T1000 (cell line): ENCODE results near the gene PPM1B.
"Not testable (repeated sequence)": the region's sequence is repeated elsewhere in the genome, so short reads cannot be mapped to it uniquely, and the experiment has no call there.

Experiments used
- DNase-seq: peaks from one replicate; lab custom pipeline; 2025; ENCODE audit warnings: mixed read lengths; lab: John Stamatoyannopoulos, UW

Gene PPM1B

DNA sequence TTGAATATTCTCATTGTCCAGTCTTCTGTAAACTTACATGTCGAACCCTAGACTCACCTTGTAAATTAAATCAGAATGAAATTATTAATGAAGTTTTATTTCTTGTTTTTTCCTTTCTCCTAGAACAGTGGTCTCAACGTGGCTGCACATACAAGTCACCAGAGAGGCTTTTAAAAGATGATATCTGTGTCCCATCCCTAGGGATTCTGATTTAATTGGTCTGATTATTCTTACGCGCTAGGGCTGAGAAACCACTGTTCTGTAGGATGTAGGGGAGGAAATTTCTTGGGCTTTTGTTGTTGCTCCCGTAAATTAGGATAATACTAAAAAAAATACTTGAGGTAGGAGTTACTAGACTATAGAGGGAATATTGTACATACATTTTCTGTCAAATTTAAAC, 32.1 kb downstream of the PPM1B start:
- no peak for DNase-seq

DNA sequence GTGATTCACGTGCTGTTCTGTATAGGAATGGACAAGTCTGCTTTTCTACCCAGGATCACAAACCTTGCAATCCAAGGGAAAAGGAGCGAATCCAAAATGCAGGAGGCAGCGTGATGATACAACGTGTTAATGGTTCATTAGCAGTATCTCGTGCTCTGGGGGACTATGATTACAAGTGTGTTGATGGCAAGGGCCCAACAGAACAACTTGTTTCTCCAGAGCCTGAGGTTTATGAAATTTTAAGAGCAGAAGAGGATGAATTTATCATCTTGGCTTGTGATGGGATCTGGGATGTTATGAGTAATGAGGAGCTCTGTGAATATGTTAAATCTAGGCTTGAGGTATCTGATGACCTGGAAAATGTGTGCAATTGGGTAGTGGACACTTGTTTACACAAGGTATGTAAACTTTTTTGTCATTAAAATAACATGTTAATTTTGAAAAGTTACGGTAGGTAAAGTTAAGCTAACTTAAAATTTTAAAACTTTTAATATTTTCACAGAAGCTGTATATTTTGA, 33.0 kb downstream of the PPM1B start:
- DNase-seq, result no peak

DNA sequence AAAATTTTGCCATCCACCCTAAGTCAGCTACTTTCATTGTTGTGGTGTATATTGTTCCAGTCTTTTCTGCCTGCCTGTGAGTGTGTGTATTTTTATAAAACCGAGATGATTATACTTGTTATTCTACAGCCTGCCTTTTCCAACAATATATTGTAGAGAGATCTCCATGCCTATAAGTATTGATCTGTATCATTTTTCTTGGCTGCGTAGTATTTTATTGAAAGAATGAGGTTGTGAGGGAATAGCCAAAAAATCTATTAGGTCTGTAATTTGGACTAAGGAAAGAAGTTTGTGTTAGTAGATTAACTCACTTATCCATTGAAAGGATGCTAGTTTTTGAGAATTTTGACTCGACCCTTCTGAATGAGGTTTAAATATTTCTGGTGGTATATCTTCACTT, 34.9 kb downstream of the PPM1B start:
- no peak for DNase-seq

DNA sequence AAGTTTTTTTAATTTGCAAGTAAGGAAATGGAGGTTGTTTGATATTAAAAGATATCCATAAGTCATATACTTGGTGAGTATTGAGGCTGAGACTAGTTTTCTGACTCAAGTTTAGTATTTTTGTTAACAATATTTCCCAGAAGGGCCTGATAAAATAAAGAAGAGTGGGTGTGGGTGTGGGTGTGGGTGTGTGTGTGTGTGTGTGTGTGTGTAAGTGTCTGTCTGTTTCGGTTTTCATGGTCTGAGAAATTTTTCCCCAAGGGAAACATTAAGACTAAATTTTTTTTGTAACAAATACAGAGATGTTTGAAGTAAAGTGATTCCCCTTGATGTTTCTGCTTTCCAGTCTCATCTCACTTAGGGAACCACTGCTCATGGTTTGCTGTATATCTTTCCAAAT, 36.5 kb downstream of the PPM1B start:
- DNase-seq, result no peak

DNA sequence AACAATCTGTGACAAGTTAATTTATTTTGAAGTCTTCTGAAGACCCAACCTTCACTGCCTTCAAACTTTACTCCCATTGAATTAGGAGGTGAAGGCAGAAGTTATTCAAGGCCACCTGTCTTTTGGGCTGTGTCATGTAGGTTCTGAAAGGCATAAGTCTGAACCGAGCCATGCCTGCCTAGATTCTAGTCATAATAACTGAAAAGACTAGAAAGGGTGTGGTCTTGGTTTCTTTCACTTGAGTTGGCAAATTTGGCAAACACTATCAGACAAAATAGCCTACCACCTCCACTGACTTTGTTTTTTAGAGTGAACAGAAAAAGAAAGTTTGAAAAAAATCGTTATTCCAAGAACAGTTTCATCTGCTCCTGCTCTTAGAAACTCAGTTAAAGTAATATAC, 38.4 kb downstream of the PPM1B start:
- no peak for DNase-seq

DNA sequence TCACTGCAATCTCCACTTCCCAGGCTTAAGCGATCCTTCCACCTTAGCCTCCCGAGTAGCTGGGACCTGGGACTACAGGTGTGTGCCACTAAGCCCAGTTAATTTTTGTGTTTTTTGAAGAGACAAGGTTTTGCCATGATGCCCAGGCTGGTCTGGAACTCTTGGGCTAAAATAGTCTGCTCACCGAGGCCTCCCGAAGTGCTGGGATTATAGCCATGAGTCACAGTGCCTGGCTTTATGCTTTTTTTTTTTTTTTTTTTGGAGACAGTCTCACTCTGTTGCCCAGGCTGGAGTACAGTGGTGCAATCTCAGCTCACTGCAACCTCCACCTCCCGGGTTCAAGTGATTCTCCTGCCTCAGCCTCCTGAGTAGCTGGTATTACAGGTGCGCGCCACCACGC, 39.0 kb downstream of the PPM1B start:
- DNase-seq, result not testable (repeated sequence)

DNA sequence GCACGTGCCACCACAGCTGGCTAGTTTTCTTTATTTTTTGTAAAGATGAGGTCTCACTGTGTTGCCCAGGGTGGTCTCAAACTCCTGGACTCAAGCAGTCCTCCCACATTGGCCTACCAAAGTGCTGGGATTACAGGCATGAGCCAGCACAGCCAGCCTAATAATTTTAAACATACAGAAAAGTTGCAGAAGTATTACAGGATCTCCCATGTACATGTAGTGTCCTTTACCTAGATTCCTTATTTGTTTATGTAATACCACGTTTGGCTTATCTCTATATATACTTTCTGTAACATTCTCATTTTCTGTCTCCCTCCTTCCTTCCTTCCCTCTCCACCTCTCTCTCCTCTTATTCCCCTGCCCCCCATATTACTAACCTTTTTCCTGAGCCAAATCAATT, 41.7 kb downstream of the PPM1B start:
- no peak for DNase-seq

DNA sequence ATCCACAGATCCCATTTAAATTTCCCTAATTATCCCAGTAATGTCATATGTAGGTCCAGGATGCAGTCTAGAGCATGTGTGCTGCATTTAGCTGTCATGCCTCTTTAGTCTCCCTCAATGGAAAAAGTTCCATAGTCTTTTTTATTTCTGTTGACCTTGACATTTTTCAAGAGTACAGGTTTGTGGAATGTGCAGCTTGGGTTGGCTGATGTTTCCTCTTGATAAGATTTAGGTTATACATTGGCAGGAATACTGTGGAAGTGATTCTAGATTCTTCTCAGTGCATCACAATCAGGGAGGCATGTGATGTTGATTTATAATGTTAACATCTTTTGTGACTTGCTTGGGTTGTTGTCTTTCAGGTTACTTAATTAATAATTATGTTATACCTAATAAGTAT, 42.5 kb downstream of the PPM1B start:
- DNase-seq, result no peak

DNA sequence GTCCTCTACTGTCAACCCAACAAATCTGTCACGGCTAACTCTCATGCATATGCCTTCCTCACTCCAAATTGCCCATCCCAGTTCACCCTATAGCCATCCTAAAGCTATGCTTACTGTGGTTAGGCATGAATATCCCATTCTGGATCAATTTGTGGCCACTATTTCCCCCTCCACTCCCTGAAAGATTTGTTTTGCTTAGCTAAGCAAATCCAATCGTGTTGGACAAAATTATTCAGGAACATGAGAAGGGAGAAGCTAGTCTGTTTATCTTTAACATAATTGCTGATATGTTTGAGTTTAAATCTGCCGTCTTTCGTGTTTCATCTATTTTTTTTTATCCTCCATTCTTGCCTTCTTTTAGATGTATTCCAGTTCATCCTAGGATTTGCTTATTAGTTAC, 43.6 kb downstream of the PPM1B start:
- DNase-seq, result no peak

DNA sequence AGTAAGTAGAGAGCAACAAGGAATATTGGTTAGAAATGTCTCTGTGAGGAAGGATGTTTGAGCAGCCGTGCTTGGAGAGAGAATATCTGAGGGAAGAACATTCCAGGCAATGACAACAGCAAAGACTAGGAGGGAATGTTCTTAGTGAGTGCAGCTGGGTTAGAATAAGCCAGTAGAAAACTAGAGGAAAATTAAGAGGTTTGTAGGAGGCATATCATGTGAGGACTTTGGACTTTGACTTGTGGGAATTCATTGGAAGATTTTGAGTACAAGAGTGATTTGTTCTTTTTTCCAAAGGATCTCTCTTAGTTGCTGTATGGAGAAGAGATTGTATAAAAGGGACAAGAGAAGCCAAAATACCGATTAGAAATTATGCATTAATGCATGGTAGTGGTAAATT, 47.2 kb downstream of the PPM1B start:
- DNase-seq, result no peak

DNA sequence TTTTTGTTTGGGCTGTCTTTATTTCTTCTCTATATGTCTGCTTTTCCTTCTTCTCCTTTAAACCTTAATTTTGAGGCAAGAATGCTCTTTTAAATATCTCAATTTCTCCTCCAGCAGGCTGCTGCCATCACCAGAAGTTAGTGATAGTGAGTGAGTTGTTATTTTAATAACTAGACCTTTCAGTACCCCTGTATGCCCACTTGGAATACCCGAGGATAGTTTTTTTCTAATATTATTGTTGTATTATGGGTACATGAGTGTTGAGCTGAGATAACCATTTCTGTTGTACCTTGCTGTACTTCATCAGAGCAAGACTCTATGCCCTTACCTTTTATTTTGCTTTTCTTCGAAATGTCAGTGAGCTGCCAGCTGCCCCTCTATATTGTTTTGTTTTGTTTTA, 50.1 kb downstream of the PPM1B start:
- DNase-seq, result no peak

DNA sequence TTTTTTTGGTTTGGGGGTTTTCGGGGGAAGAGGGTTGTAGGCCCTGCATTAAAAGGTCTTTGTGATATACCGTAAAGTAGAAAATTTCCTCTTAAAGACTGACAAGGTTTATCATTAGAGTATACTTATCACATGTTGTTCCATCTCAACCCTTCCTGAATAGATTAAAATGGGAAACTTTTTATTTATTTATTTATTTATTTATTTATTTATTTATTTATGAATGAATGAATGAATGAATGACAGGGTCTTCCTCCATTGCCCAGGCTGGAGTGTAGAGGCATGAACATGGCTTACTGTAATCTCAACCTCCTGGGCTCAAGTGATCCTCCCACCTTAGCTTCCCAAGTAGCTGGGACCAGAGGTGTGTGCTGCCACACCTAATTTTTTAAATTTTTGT, 58.1 kb downstream of the PPM1B start:
- no peak for DNase-seq

DNA sequence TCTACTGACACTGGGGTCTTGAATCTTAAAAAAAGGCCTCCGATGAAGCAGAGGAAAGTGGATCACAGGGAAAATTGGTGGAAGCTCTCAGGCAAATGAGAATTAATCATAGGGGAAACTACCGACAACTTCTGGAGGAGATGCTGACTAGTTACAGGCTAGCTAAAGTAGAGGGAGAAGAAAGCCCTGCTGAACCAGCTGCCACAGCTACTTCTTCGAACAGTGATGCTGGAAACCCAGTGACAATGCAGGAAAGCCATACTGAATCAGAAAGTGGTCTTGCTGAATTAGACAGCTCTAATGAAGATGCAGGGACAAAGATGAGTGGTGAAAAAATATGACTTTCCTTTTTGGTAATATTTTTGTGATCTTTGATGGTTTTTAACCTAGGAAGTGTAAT, 61.7 kb downstream of the PPM1B start:
- no peak for DNase-seq

DNA sequence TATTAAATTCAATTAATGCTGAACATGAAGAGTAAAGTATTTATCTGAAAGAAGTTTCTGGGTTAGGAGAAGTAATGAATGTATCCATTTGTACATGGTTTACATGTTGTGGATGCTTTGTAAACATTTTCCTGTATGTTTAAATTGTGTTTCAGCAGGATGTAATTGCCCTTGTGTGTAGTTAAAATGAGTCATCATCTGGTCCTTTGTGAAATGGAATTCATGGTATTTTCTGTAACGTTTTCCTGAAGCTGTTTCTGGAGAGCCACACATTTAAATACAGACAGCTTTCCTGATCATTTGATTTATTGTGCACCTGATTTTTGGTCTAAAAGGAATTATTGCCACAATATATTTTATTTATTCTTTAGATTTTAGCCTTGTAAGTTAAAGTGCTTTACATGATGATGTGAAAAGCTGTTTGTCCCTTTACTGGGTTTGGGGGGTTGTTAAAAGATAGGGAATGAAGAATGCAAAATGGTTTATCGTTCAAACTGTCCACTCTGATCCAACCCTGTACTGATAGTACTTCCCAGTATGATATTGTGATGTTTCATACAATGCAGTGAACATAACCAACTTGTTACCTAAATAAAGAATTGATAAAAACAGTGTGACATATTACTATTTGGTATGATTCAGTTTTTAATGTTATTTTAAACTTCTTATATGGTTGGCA, 64.9 kb downstream of the PPM1B start:
- no peak for DNase-seq

DNA sequence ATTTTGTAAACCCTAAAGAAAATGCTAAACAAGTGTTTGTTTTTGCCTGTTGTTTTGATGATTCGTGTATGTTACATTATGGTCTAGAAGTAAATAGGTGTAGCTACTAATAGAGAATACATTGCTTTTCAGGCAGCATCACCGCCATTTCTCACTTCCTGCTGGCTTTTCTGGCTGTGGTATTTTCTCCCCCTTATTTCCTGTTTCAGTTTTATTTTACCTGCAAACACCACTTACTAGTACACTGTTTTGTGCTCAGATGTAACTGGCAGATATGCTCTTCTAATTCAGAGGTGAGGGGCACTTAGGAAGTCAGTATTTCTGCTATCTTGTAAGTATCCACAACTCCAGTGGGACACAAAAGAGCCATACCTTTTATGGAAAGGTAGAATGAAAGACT, 68.5 kb downstream of the PPM1B start:
- no peak for DNase-seq

DNA sequence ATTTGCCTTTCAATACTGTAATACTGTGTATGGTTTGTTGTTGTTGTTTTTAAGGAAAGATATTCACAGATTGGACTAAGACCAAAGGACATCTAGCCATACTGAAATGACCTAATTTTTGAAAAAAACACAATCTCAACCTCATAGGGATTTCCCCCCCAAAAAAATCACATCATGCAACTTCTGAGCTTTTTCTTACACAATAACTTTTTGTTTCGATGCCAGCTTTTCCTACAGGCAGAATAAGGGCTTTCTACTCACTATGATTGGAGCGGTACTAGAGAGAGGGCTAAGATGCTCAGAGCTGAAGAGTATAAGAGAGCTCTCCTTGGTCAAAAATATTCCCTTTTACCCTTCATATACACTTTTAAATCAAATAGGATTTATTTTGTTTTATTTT, 74.2 kb downstream of the PPM1B start:
- no peak for DNase-seq

DNA sequence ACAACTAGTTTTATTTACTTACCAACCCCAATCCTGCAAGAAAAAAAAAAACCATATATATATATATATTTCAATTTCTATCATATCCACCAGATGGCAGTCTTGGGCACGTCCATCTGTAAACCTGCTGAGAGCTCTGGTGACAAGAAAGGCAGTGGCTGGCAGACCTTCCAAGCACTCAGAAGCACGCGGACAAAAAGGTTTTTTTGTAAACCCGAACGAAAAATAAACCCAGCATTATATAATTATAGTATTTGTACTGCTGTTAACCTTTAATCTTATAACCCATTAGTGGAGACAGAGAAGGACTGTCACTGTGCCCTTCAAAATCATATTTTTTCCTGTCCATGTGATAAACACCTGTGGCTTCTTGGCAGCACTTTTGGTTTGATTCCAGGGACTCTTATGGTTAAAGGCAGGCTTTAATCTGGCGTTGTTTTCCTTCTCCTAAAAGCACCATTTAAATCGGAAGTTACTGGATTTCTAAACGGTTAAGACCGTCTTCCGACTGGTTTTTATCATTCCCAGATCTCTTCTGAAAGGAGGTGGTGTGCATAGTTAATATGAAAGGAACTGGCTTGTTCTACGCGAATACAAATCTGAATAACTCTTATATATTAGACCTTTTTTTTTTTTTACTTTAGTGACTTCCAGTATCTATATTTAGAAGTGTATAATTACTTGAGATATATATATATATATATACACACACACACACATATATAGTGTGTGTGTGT, 75.6 kb downstream of the PPM1B start:
- DNase-seq, result peak; percentile 26

DNA sequence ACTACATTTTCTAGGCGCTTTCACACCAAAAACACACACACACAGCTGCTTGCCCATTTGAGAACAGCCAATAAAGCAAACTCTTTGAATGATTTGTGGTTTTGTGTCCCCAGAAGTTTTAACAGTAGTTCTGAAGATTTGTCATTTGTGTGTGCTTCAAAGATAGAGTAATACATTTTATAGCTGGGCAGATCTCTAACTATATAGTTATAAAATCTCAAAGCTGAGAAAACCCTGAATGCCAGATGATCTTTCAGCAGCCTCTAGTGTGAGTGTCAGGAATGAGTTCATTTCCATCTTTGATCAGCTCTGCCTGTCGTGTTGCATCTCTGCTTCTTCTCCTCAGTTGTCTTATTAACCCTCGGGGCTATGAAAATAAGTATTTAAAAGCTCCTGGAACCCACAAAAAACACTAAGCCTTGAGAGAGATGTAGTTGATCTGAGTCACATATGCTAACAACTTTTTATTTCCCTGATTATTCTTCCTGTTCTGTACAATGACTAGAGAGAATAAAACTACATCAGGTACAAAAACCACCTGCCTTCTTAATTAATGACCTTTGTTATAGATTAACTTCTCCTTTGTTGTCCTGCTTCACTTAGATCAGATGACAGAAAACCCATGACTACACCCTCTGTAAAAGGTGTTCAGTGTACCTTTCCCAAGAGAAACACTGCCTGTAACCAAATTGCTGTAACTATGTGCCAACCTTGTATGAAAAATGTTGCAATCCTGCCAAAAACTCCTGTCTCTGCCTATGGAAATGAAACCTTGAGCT, 76.6 kb downstream of the PPM1B start:
- DNase-seq, result no peak

DNA sequence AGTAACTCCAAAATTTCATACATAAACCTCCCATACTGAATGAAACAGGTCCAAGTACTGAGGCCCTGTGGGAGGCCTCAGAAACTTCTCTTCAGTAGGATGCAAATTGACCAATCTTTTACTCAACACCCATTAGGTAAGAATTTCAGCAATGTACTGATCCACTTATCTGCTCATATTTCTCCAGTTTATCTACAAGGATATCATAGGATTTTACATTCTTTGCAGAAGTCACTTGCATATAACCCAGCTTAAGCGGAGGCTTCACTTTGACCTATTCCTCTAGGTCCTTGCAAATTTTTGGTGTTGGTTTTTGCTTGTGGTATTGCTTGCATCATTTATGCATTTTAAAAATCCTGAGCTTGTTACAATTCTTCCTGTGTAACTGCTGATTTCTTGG, 77.8 kb downstream of the PPM1B start:
- DNase-seq, result no peak

DNA sequence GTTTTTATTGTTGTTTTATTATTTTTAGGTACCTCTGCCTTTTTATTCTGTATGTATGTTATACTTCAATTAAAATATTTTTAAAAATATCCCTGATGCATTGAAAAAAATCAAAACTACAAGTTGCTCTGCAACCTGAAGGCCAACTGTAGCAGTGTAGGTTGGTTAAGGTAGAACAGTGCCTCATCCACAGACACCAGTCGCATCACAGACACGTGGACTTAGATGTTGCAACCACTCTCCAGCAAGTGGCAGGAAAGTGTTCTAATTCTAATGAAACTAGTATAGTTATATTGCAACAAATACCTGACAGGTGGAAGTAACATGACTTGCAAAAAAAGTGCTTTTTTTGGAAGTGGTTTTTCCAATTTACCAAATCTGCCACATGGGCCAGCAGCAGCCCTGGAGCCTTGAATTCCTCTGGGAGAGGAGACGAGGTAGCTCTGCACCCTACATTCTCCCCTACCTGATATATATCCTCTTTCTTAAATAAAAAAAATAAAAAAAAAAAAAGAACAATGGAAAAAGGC, 78.2 kb downstream of the PPM1B start:
- DNase-seq, result no peak

DNA sequence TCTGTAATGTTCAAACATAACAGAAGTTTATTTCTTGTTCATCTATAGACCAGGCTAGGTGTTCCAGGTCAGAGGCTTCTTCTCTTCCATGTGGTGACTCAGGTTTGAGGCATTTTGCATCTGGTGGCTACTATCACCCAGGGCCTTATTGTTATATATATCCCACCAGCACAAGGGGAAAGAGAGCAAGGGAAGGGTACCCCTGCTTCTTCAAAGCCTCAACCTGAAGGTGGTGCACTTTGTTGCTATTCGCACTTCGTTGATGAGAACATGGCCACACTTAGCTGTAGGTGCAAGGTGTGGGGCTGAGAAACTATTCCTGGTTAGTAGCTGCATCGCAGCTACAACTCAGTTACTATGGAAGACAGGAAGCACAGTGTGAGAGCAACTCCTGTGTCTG, 79.2 kb downstream of the PPM1B start:
- no peak for DNase-seq

DNA sequence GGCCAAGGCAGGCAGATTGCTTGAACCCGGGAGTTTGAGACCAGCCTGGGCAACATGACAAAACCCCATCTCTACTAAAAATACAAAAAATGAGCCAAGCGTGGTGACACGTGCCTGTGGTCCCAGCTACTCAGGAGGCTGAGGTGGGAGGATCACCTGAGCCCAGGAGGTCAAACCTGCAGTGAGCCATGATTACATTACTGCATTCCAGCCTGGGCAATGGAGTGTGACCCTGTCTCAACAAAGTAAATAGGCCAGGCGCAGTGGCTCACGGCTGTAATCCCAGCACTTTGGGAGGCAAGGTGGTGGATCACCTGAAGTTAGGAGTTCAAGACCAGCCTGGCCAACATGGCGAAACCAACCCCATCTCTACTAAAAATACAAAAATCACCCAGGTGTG, 80.6 kb downstream of the PPM1B start:
- not testable (repeated sequence) for DNase-seq

DNA sequence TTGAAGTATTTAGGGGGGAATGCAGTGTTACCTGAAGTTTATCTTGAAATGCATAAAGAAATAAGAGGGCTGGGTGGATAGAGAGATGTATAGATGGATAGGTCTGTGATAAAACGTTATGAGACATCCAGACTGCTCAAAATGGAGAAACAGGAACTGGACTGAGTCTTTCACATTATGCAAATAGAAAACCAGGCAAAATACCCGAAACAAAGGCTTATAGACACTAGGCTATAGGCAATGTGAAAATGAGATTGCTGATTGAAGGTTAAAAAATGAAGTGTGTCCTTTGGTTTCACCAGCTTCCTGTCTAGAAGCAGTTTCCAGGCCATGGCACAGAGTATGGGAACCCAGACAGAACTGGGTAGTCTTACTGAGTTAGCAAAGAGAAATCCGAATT, 81.7 kb downstream of the PPM1B start:
- DNase-seq, result no peak
